Right lobe of liver (tissue), 6 donors: ENCODE measurements around the gene RNF186. TPM values are rescaled to one million over a fixed set of nuclear protein-coding genes. Genes with fewer than 3 reads are reported as not detected.
"Not testable (repeated sequence)": the region's sequence is repeated elsewhere in the genome, so short reads cannot be mapped to it uniquely, and the experiment has no call there.

Experiments
- ATAC-seq, 4 donors: fragments of 200-7000 bp; cut with Tn5 transposase; one replicate each; pipeline ENCODE4 v1.9.1; 2020; ENCODE audit warnings: mild to moderate bottlenecking in 4 of 4, moderate library complexity in 4 of 4
- DNase-seq, 3 donors: peaks; one replicate each; pipeline ENCODE4 v3.0.0-alpha.2; 2020
- H3K27ac ChIP-seq, 3 donors: fragments of 200-600 bp; one replicate each; pipeline ENCODE4 v1.8.0; 2022
- H3K27me3 ChIP-seq, 2 donors: fragments of 200-600 bp; one replicate each; pipeline ENCODE4 v1.8.0; 2022
- H3K36me3 ChIP-seq, 4 donors: fragments of 200-600 bp; sonication (generic) in 1 of 4; one replicate each; pipeline versions ENCODE4 v1.5.1 to v1.8.0; 2017 to 2022; ENCODE audit warnings: control low read depth in 1 of 4
- H3K4me1 ChIP-seq, 4 donors: fragments of 200-600 bp; sonication (generic) in 1 of 4; one replicate each; pipeline versions ENCODE4 v1.5.1 to v1.8.0; 2017 to 2022; ENCODE audit warnings: control low read depth in 1 of 4
- H3K4me3 ChIP-seq, 3 donors: fragments of 200-600 bp; one replicate each; pipeline ENCODE4 v1.8.0; 2022
- H3K9me3 ChIP-seq, 4 donors: fragments of 200-600 bp; sonication (generic) in 1 of 4; one replicate each; pipeline versions ENCODE4 v1.5.1 to v1.8.0; 2017 to 2022; ENCODE audit warnings: control low read depth in 1 of 4
- CTCF ChIP-seq, 4 donors: fragments of 200-600 bp in 3 of 4; fragments of 450-650 bp in 1 of 4; IDR thresholded peaks; one replicate each; pipeline versions ENCODE4 v1.5.1 to v1.8.0; 2016 to 2022; ENCODE audit warnings: antibody characterized with exemption in 4 of 4, mild to moderate bottlenecking in 2 of 4
- POLR2A ChIP-seq: fragments of 450-650 bp; IDR thresholded peaks from one replicate; pipeline ENCODE4 v1.6.1; 2017; ENCODE audit warnings: antibody characterized with exemption, mild to moderate bottlenecking
- WGBS: methylation state at CpG from one replicate; pipeline ENCODE4 v1.1.6; 2018; ENCODE audit warnings: low coverage, low lambda C conversion rate; ENCODE audit not compliant: insufficient coverage; ENCODE audit errors: missing lambda C conversion rate; 5-methylcytosine and 5-hydroxymethylcytosine counted together
- intact Hi-C, 2 donors: fragments of 100-400 bp; cut with DNase I; formaldehyde crosslinking; loops; one replicate each; pipeline versions ENCODE4 v1.11.2 to v1.14.1; 2022
- total RNA-seq, 6 experiments: library from RNA; depleted of rRNA in 2 of 6; stranded (reverse); fragments of >200 nt in 2 of 6; fragmentation: NEBNext Ultra II Directional in 3 of 6; extraction: Animal tissue kit (Norgen Biotek cat#: 25700) in 3 of 6; gene quantifications; one replicate each; pipeline versions ENCODE4 v1.1.0 to v1.2.4, GENCODE V29; 2016 to 2023
- donor health status: DM: no; HTN: yes; CAD: no.
- donor health status: DM: no; HTN: no; CAD: no.
- donor health status: DM: no; HTN: no; CAD: no.
- donor health status: DM: no; HTN: yes; CAD: no.
- donor health status: DM: no; HTN: yes; CAD: no.

Gene RNF186
- total RNA-seq, 6 experiments from 2014 or later: 0.30 to 2.9 (median 0.53) TPM; not detected in 2

GRCh38 chr1:19819701-19820100, 4.6 kb upstream of the RNF186 start:
- Histone ChIP-seq H3K4me1 (peaks cover 0 to 45% (median 19%) of the 10 kb centered on the region in 4 donors), H3K4me3 (no peak overlapping the region), H3K9me3 (no peaks in the 10 kb centered on the region), H3K27me3 (no peaks in the 10 kb centered on the region), H3K27ac (peak overlapping the region in 2 of 3 donors; percentile 73 to 94), H3K36me3 (no peaks in the 10 kb centered on the region)
- ATAC-seq (peak; percentile 9 to 44 (median 37)), DNase-seq (peak; percentile 43 to 79 (median 78))
- WGBS: 56% methylated on average over 3 of the region's 5 CpGs
- intact Hi-C loops: no loop called here
- no peak for TF ChIP-seq POLR2A
- TF ChIP-seq CTCF (IDR thresholded peaks at IDR 0.05): no peak

GRCh38 chr1:19818324-19818723, 3.2 kb upstream of the RNF186 start:
- 22% methylated on average over 3 of the region's 3 CpGs for WGBS
- DNase-seq (no peak), ATAC-seq (peak in 3 of 4 donors; percentile 1 to 29 (median 19))
- Histone ChIP-seq H3K4me1 (peaks cover 0 to 53% (median 22%) of the 10 kb centered on the region in 4 donors), H3K27me3 (no peaks in the 10 kb centered on the region), H3K9me3 (no peaks in the 10 kb centered on the region), H3K36me3 (no peaks in the 10 kb centered on the region), H3K27ac (peak overlapping the region; percentile 40 to 94 (median 73)), H3K4me3 (no peak overlapping the region)
- TF ChIP-seq CTCF (IDR thresholded peaks at IDR 0.05): no peak
- TF ChIP-seq POLR2A: no peak
- intact Hi-C loops: no loop called here

- no peak for DNase-seq
- no peak for TF ChIP-seq CTCF (IDR thresholded peaks at IDR 0.05)
- TF ChIP-seq POLR2A: no peak
- 78% methylated on average over 5 of the region's 5 CpGs for WGBS
- Histone ChIP-seq H3K27ac (peak overlapping the region in 1 of 3 donors; percentile 94), H3K4me3 (no peak overlapping the region), H3K9me3 (no peaks in the 10 kb centered on the region), H3K27me3 (no peaks in the 10 kb centered on the region), H3K4me1 (peaks cover 0 to 53% (median 22%) of the 10 kb centered on the region in 4 donors), H3K36me3 (no peaks in the 10 kb centered on the region)
- intact Hi-C loops: no loop called here
- no peak for ATAC-seq
These were observed 2.1 kb upstream of the RNF186 start for GRCh38 chr1:19817160-19817559.

- intact Hi-C loops, ATAC-seq, H3K9me3 ChIP-seq, DNase-seq, H3K36me3 ChIP-seq, H3K4me3 ChIP-seq, H3K27me3 ChIP-seq: not testable (repeated sequence)
- H3K27ac ChIP-seq: peak overlapping the region; percentile 78 to 94 (median 83)
- peaks cover 0 to 53% (median 22%) of the 10 kb centered on the region in 4 donors for H3K4me1 ChIP-seq
- WGBS: 70% methylated on average over 1 of the region's 1 CpG
These were observed 1.6 kb upstream of the RNF186 start for GRCh38 chr1:19816737-19817086.

- Histone ChIP-seq H3K4me3 (peak overlapping the region in 2 of 3 donors; percentile 11 to 29), H3K27ac (peak overlapping the region; percentile 80 to 94 (median 83)), H3K36me3 (no peaks in the 10 kb centered on the region), H3K4me1 (peaks cover 0 to 53% (median 22%) of the 10 kb centered on the region in 4 donors), H3K9me3 (no peaks in the 10 kb centered on the region), H3K27me3 (no peaks in the 10 kb centered on the region)
- intact Hi-C loops: no loop called here
- DNase-seq (peak; percentile 89 to 91 (median 91)), ATAC-seq (peak; percentile 36 to 66 (median 52))
- 27% methylated on average over 11 of the region's 15 CpGs for WGBS
- no peak for TF ChIP-seq POLR2A
These were observed 986 bp upstream of the RNF186 start for GRCh38 chr1:19815801-19816736.
